AG09319 (cell line): Measurements from ENCODE around the gene FYN.
"Not testable (repeated sequence)": the region's sequence is repeated elsewhere in the genome, so short reads cannot be mapped to it uniquely, and the experiment has no call there.

Experiments
- DNase-seq: peaks from one replicate; pipeline ENCODE4 v3.0.0-alpha.2; 2010; ENCODE audit warnings: low read depth; ENCODE audit errors: extremely low read depth
- CTCF ChIP-seq: IDR thresholded peaks from 2 replicates; pipeline ENCODE4 v1.5.1; 2011; ENCODE audit warnings: low read depth, mild to moderate bottlenecking, inconsistent platforms, low read length, moderate library complexity

Gene FYN

GRCh38 chr6:111894272-111894671 is 21.0 kb upstream of the FYN start:
- no peak for TF ChIP-seq CTCF
- no peak for DNase-seq

DNA sequence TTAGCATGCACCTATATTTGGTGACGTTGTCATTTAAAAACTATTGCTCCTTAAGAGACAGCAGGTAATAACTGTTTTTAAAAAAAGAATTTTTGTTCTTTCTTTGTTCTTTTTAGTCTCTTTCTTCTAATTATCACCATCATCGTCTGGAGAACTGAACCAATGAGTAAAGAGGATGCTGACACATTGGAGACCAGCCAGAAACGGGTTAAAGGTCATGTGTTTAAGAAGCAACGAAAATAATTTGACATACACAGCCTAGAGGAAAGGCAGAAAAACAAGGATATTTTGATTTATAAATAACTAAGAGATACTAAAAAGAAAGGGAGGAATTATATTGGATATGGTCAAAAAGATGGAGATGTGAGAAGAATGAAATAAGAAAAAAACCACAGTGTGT is 19.2 kb upstream of the FYN start:
- no peak for TF ChIP-seq CTCF
- no peak for DNase-seq

DNA sequence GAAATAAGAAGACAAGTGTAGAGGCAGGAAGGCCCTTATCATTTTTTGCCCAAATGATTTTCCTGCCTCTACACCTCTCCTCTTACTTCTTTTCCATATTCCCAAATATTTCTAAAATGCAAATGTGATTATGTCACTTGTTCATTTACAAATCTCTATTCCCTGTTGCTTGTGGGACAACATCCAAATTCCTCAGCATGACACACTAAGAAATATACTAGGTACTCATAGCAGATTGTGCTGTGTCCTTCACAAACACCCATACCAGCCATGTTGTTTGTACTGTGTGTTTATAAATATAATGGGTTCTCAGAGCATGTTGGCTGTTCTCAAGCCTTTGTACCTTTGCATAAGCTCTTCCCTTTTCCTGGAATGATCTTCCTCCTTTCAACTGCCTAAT is 17.7 kb upstream of the FYN start:
- no peak for DNase-seq
- TF ChIP-seq CTCF: no peak

GRCh38 chr6:111888928-111889695 is 15.9 kb upstream of the FYN start:
- no peak for DNase-seq
- TF ChIP-seq CTCF: no peak

DNA sequence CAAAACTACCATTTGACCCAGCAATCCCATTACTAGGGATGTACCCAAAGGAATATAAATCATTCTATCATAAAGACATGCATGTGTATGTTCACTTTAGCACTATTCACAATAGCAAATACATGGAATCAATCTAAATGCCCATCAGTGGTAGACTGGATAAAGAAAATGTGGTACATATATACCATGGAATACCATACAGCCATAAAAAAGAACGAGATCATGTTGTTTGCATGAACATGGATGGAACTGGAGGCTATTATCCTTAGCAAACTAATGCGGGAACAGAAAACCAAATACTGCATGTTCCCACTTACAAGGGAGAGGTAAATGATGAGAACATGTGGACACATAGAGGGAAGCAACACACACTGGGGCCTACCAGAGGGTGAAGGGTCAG is 13.5 kb upstream of the FYN start:
- DNase-seq: not testable (repeated sequence)

- no peak for DNase-seq
Observed at GRCh38 chr6:111885373-111886027, 12.2 kb upstream of the FYN start.

DNA sequence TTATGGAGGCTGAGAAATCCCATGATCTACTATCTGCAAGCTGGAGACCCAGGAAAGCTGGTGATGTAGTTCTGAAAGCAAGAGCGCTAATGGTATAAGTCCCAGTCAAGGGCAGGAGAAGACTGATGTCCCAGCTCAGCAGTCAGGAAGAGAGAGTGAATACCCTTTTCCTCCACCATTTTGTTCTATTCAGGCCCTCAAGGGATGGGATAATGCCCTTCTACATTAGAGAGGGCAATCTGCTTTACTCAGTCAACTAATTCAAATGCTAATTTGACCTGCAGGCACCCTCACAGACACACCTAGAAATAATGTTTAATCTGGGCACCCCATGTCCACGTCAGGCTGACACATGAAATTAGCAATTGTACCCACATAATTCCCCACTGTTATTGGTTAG is 10.8 kb upstream of the FYN start:
- DNase-seq: no peak
- TF ChIP-seq CTCF: no peak

More at GRCh38 chr6:111885373-111886027, 12.2 kb upstream of the FYN start:
- TF ChIP-seq CTCF: no peak
